Stimulated activated CD4-positive, alpha-beta T cell treated with anti-CD3 and anti-CD28 coated beads, Interleukin-4, amount 100 ng/mL, for 1 hour (primary cell): ENCODE data around the gene PCDHA1.
"Not testable (repeated sequence)": the region's sequence is repeated elsewhere in the genome, so short reads cannot be mapped to it uniquely, and the experiment has no call there.

Experiments
- DNase-seq: peaks from one replicate; pipeline ENCODE4 v3.0.0-alpha.2; 2020

Gene PCDHA1

GRCh38 chr5:140785905-140786686, at the start of gene PCDHA1:
Gene PCDHA1 (plus strand): TSS chr5:140786140.
- no peak for DNase-seq

GRCh38 chr5:140737486-140737885, 48.5 kb upstream of the PCDHA1 start:
- no peak for DNase-seq

DNA sequence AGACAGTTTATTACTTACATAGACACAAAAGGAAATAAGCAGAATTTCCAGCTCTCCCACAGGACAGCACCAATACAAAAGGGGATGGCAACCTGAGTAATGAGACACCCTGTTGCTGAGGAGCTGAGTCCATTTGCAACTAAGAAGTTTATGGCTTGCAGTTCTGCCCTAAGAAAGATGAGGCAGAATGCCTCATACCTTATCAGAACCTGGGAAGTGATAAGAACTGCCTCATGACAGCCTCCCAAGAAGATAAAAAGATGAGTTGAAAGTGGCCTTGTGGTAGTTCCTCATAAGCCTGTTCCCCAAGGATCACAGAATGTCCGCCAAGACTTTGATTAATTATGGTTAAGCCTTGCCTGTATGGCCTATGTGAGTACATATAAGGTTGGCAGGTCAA, 44.0 kb upstream of the PCDHA1 start:
- DNase-seq: no peak

DNA sequence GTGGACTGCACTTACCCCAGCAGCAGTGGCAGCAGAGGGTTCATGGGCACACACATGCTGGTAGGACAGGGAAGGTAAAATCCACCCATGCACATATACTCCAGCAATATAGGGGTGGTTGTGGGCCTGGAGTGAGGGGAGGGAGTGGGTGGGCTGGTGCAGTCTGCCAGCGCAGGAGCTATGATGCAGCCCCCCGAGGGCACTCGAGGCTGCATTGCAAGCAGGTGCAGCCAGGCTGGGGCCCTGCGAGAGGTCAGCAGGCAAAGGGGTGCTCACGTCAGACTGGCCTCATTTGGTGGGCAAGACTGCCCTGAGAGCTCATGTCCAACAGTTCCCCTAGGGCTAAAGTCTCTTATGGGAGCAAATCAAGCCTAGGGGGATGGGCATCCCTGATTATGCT, 32.4 kb upstream of the PCDHA1 start:
- no peak for DNase-seq

GRCh38 chr5:140764177-140764973, 21.6 kb upstream of the PCDHA1 start:
- DNase-seq: no peak

DNA sequence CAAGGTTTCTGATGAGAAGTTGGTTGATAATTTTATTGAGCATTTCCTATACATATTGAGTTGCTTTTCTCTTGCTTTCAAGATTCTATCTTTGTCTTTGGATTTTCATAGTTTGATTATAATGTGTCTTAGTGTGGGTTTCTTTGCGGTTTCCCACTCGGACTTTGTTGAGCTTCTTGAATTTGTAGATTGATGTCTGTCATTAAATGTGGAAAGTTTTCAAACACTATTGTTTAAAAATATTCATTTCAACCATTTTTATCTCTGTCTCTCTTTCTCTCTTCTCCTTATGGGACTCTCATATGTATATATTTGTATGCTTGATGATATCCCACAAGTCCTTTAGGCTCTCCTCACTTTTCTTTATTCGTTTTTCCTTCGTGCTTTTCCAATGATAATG, 18.5 kb upstream of the PCDHA1 start:
- DNase-seq: no peak

GRCh38 chr5:140780512-140780911, 5.4 kb upstream of the PCDHA1 start:
- DNase-seq: no peak

DNA sequence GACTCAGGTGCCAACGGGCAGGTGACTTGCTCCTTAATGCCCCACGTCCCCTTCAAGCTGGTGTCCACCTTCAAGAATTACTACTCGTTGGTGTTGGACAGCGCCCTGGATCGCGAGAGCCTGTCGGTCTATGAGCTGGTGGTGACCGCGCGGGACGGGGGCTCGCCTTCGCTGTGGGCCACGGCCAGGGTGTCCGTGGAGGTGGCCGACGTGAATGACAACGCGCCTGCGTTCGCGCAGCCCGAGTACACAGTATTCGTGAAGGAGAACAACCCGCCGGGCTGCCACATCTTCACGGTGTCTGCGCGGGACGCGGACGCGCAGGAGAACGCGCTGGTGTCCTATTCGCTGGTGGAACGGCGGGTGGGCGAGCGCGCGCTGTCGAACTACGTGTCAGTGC, 1.5 kb downstream of the PCDHA1 start:
- not testable (repeated sequence) for DNase-seq

- DNase-seq: not testable (repeated sequence)
Observed at GRCh38 chr5:140787849-140788504, 2.0 kb downstream of the PCDHA1 start.

DNA sequence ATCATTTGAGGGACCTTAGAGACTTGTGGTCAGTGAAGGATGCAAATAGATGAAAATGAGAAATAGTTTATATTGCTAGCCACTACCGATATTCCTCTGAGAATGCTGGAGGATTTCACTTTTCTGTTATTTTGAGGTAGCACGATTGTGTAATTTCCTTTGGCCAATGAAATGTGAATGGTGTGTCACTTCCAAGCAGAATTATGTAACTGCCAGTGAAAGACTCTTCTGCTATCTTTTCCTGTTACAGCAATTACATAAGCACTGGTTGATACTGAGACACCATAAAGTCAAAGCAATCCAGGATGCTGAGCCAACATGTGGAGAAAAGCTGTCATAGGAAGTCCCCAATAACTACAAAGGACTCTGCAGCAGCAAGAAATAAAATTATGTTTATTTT, 5.1 kb downstream of the PCDHA1 start:
- DNase-seq: no peak

DNA sequence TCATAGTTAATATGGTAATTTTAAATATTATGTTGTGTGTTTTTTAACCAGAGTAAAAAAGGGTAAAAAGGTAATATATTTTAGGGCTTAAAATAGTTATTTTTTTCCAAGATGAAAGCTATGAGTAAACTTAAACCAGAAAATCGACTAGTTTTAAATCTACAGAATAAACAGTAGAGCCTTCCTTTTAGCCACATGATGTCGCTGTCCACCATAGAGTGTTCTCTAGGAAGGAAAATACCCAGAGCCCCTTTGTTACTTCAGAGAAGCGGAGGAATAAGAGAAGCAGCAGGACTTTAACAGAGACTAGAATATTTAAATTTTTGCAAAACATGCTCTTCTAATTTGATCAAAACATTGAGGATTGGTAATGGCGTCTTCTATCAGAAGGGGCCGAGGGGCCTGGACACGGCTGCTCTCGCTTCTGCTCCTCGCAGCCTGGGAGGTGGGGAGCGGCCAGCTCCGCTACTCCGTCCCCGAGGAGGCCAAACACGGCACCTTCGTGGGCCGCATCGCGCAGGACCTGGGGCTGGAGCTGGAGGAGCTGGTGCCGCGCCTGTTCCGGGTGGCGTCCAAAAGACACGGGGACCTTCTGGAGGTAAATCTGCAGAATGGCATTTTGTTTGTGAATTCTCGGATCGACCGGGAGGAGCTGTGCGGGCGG, 8.8 kb downstream of the PCDHA1 start, which contains the start of gene PCDHA2:
Gene PCDHA2, plus strand, starts transcription at position 258 of the 664 bp plus-strand sequence.
- no peak for DNase-seq

GRCh38 chr5:140795259-140795641, 9.3 kb downstream of the PCDHA1 start:
- DNase-seq: no peak

DNA sequence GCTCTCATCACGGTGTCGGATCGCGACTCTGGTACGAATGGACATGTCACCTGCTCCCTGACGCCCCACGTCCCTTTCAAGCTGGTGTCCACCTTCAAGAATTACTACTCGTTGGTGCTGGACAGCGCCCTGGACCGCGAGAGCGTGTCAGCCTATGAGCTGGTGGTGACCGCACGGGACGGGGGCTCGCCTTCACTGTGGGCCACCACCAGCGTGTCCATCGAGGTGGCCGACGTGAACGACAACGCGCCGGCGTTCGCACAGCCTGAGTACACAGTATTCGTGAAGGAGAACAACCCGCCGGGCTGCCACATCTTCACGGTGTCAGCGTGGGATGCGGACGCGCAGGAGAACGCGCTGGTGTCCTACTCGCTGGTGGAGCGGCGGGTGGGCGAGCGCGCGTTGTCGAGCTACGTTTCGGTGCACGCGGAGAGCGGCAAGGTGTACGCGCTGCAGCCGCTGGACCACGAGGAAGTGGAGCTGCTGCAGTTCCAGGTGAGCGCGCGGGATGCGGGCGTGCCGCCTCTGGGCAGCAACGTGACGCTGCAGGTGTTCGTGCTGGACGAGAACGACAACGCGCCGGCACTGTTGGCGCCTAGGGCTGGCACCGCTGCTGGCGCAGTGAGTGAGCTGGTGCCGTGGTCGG, 10.3 kb downstream of the PCDHA1 start:
- DNase-seq: not testable (repeated sequence)

DNA sequence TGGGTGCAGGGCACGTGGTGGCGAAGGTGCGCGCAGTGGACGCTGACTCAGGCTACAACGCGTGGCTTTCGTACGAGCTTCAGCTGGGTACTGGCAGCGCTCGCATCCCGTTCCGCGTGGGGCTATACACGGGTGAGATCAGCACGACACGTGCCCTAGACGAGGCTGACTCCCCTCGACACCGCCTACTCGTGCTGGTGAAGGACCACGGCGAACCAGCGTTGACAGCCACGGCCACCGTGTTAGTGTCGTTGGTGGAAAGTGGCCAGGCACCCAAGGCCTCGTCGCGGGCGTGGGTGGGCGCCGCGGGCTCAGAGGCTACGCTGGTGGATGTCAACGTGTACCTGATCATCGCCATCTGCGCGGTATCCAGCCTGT, 10.8 kb downstream of the PCDHA1 start:
- no peak for DNase-seq

DNA sequence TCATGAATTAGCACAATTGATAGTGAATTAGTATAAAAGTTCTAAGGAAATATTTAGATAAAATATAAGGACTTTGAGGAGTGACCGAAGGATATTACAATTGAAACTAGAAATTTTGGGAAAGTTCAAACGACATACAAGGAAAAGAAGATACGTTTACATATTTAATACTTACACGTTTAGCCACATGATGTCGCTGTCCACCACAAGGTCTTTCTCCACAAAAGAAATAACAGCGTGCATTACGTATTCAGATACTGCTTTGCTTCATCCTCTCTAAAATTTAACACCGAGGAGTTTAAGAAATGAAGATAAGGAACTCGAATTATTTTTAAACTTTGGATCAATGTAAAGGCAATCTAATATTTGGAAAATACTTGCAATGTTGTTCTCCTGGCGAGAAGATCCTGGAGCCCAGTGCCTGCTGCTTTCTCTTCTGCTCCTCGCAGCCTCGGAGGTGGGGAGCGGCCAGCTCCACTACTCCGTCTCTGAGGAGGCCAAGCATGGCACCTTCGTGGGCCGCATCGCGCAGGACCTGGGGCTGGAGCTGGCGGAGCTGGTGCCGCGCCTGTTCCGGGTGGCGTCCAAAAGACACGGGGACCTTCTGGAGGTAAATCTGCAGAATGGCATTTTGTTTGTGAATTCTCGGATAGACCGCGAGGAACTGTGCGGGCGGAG, 15.0 kb downstream of the PCDHA1 start, which contains the start of gene PCDHA3:
Gene PCDHA3, plus strand, starts transcription at position 242 of the 678 bp plus-strand sequence.
- DNase-seq: no peak

DNA sequence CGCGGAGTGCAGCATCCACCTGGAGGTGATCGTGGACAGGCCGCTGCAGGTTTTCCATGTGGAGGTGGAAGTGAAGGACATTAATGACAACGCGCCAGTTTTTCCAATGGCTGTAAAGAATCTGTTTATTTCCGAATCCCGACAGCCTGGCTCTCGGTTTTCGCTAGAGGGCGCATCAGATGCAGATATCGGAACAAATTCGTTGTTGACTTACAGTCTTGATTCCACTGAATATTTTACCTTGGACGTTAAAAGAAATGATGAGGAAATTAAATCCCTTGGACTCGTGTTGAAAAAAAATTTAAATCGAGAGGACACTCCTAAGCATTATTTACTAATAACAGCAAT, 15.5 kb downstream of the PCDHA1 start:
- DNase-seq: no peak

DNA sequence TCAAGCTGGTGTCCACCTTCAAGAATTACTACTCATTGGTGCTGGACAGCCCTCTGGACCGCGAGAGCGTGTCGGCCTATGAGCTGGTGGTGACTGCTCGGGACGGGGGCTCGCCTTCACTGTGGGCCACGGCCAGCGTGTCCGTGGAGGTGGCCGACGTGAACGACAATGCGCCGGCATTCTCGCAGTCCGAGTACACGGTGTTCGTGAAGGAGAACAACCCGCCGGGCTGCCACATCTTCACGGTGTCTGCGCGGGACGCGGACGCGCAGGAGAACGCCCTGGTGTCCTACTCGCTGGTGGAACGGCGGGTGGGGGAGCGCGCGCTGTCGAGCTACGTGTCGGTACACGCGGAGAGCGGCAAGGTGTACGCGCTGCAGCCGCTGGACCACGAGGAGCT, 16.4 kb downstream of the PCDHA1 start:
- DNase-seq: not testable (repeated sequence)

GRCh38 chr5:140802781-140803271, 16.9 kb downstream of the PCDHA1 start:
- no peak for DNase-seq

- no peak for DNase-seq
Observed at GRCh38 chr5:140806834-140807775, 21.2 kb downstream of the PCDHA1 start, which contains the start of gene PCDHA4. Gene PCDHA4 (plus strand): TSS chr5:140807068.

GRCh38 chr5:140808241-140808888, 22.4 kb downstream of the PCDHA1 start:
- not testable (repeated sequence) for DNase-seq
